NB4 (cell line): ENCODE measurements around the gene ARSK.

Experiments used
- DNase-seq: peaks from one replicate; pipeline ENCODE4 v3.0.0; 2010; ENCODE audit warnings: low read depth
- H3K4me3 ChIP-seq: one replicate; pipeline ENCODE4 v1.5.1; 2011; ENCODE audit warnings: mild to moderate bottlenecking, low read depth, low read length, moderate library complexity
- MYC ChIP-seq: IDR thresholded peaks from 2 replicates; pipeline ENCODE4 v1.6.1; 2011; ENCODE audit warnings: low read depth, low read length
- POLR2A ChIP-seq: IDR thresholded peaks from 2 replicates; pipeline ENCODE4 v1.6.1; 2011; ENCODE audit warnings: mild to moderate bottlenecking; ENCODE audit not compliant: insufficient read length; ENCODE audit errors: extremely low read depth
- TF ChIP-seq, protein P1 (sequence below): IDR thresholded peaks from 2 replicates; pipeline ENCODE4 v1.6.1; 2011; ENCODE audit warnings: low read depth, low read length
- TF ChIP-seq, protein P2 (sequence below): IDR thresholded peaks from one replicate; pipeline ENCODE4 v1.5.1; 2012; ENCODE audit warnings: low read depth, low read length

The ARSK gene

DNA sequence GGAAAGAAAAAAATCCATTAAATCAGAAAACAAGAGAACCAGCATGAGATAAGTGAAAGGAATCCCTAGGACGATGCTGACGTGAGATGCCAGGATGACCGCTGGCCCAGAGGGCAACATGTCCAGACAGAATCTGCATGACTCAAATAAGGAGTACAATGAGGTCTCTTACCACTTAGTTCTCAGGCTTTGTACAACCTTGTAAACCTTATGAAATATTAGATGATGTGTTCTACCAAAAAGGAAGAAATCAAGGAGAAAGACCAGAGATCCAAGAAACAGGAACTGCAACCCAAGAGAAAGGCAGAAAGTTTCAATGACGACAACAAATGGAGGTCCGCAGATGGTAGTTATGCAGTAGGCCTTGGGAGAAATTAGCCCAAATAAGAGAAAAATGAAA lies 62.2 kb downstream of the ARSK start:
- H3K4me3 ChIP-seq = no peak overlapping the region
- no peak for DNase-seq
- TF ChIP-seq, protein P1, sequence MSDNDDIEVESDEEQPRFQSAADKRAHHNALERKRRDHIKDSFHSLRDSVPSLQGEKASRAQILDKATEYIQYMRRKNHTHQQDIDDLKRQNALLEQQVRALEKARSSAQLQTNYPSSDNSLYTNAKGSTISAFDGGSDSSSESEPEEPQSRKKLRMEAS = no peak
- no peak for TF ChIP-seq POLR2A
- TF ChIP-seq, protein P2, sequence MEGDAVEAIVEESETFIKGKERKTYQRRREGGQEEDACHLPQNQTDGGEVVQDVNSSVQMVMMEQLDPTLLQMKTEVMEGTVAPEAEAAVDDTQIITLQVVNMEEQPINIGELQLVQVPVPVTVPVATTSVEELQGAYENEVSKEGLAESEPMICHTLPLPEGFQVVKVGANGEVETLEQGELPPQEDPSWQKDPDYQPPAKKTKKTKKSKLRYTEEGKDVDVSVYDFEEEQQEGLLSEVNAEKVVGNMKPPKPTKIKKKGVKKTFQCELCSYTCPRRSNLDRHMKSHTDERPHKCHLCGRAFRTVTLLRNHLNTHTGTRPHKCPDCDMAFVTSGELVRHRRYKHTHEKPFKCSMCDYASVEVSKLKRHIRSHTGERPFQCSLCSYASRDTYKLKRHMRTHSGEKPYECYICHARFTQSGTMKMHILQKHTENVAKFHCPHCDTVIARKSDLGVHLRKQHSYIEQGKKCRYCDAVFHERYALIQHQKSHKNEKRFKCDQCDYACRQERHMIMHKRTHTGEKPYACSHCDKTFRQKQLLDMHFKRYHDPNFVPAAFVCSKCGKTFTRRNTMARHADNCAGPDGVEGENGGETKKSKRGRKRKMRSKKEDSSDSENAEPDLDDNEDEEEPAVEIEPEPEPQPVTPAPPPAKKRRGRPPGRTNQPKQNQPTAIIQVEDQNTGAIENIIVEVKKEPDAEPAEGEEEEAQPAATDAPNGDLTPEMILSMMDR = no peak

DNA sequence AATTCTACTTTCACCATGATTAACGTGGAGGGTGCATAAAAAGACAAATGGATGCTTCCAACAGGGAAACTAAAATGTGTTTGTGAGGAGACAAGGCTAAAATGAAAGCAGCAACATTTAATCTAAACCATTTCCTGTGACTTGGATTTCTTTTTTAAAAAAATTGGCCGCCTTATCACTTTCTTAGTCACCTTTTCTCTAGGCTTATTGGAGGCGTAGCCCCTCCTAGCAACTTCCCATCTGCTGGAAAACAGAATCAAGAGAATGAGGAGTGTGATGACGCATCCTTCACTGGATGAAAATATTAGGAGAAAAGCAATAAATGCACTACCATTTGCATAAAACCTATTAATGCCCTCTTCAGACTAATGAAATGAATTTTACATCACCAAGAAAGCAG lies 64.2 kb downstream of the ARSK start:
- H3K4me3 ChIP-seq = no peak overlapping the region
- DNase-seq = no peak
- TF ChIP-seq MYC = no peak
- TF ChIP-seq, protein P1 = no peak
- no peak for TF ChIP-seq POLR2A
- TF ChIP-seq, protein P2 = no peak

DNA sequence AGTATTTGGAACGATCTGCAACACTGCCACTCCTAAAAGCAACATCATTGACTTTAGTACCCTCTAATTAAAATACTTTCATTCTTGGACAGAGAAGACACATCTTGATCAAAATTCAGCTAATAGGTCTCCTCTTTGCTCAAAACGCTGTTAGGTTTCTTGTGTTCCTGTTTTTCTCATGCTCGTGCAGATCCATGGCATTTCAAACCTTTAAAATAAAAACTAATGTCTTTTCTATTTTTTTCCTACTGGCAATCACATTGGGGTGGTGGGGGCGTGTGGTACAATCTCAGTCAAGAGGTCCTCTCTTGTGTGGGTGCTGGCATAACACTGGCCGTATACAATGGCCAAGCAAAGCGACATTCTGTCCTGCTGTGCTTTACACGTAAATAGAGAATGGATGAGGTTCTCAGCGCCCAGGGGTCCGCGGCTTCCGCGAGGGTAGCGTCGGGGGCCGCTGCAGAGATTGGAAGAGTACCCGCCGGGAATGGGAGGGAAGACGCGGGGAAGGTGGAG lies 64.7 kb downstream of the ARSK start:
- DNase-seq = peak; percentile 31
- TF ChIP-seq MYC (no peak), POLR2A (no peak)
- TF ChIP-seq, protein P1 = no peak
- TF ChIP-seq, protein P2 = no peak
- peak overlapping the region; percentile 64 for H3K4me3 ChIP-seq

DNA sequence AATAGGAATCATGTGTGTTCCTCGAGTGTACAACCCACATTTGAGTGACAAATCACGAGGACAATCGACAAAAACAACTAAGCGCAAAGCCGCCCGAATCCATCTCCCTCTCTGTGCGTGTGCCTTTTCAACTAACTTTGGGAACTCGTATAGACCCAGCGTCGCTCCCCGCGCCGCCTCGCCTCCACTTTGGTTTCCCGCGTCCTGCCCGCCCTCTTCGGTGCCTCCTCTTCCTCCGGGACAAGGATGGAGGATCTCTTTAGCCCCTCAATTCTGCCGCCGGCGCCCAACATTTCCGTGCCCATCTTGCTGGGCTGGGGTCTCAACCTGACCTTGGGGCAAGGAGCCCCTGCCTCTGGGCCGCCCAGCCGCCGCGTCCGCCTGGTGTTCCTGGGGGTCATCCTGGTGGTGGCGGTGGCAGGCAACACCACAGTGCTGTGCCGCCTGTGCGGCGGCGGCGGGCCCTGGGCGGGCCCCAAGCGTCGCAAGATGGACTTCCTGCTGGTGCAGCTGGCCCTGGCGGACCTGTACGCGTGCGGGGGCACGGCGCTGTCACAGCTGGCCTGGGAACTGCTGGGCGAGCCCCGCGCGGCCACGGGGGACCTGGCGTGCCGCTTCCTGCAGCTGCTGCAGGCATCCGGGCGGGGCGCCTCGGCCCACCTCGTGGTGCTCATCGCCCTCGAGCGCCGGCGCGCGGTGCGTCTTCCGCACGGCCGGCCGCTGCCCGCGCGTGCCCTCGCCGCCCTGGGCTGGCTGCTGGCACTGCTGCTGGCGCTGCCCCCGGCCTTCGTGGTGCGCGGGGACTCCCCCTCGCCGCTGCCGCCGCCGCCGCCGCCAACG lies 65.3 kb downstream of the ARSK start, which contains the start of gene GPR150:
Gene GPR150, plus strand, starts transcription at position 58 of the 840 bp plus-strand sequence. Its CDS starts 189 bp downstream, at position 247.
- DNase-seq = peak; percentile 84
- H3K4me3 ChIP-seq = peak within 1 kb of the TSS; percentile 64
- TF ChIP-seq MYC (no peak), POLR2A (no peak)
- TF ChIP-seq, protein P1 = no peak
- TF ChIP-seq, protein P2 = no peak

DNA sequence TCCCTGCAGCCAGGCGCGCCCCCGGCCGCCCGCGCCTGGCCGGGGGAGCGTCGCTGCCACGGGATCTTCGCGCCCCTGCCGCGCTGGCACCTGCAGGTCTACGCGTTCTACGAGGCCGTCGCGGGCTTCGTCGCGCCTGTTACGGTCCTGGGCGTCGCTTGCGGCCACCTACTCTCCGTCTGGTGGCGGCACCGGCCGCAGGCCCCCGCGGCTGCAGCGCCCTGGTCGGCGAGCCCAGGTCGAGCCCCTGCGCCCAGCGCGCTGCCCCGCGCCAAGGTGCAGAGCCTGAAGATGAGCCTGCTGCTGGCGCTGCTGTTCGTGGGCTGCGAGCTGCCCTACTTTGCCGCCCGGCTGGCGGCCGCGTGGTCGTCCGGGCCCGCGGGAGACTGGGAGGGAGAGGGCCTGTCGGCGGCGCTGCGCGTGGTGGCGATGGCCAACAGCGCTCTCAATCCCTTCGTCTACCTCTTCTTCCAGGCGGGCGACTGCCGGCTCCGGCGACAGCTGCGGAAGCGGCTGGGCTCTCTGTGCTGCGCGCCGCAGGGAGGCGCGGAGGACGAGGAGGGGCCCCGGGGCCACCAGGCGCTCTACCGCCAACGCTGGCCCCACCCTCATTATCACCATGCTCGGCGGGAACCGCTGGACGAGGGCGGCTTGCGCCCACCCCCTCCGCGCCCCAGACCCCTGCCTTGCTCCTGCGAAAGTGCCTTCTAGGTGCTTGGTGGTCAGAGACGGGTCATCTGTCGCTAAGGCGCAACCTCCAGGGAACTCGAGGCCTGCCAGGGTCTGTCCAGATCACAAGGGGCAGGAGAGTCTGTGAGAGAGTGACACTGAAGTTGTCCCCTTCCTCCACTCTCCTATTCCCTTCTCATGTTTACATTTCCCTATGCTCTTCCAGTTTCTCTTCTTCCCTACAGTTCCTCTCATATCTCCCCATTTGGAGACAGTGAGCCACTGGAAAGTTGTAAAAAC lies 66.3 kb downstream of the ARSK start:
- DNase-seq = peak; percentile 73
- TF ChIP-seq, protein P1 = no peak
- no peak for TF ChIP-seq MYC
- TF ChIP-seq, protein P2 = no peak
- TF ChIP-seq POLR2A = no peak
- peak overlapping the region; percentile 33 for H3K4me3 ChIP-seq
